Renal cortical epithelial cell (primary cell): Measurements from ENCODE around the gene LGALS7. TPM values are rescaled to one million over a fixed set of nuclear protein-coding genes. Genes with fewer than 3 reads are reported as not detected.
A peak's percentile ranks its signal among the peaks of the same experiment; 100 is the strongest.
"Not testable (repeated sequence)": the region's sequence is repeated elsewhere in the genome, so short reads cannot be mapped to it uniquely, and the experiment has no call there.

Experiments
- DNase-seq: peaks from one replicate; pipeline ENCODE4 v3.0.0-alpha.2; 2011; ENCODE audit warnings: low read depth
- total RNA-seq: library from RNA; depleted of rRNA; stranded (reverse); fragments of >200 nt; gene quantifications from 2 replicates; pipeline ENCODE4 v1.2.3, GENCODE V29; 2014

LGALS7 gene
- total RNA-seq = not detected in 2 replicates

DNA sequence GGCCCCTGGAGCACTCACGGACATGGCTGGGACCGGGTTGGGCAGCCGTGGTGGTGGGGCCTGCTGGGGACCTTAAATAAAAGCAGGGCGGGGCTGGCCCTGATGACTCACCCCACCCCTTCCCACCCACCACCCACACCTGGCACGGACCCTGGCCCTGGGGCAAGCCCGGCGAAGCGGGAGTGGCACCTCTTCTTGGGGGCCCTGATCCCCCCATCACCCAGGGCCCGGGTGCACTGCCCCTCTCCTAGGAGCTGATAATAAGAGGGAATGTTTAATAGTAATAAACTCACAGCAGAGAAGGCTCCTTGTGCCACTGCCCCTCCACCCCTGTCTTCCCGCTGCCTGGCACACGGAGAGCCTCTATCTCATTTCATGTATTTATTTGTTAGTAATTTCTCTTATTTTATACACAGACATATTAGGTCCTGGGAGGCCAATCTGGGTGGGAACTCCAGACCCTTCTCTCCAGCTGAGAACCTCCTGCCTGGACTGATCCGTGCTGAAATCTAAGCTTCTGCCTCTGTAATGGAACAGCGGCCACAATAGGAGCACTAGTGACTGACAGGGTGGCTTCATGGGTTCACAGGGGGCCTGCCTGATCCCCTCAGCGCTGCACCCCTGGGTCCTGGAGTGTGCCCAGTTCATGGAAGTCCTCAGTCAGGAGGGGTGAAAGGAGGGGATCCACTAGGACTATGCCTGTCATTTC lies at the start of gene LGALS7:
TSS of gene LGALS7 (minus strand) at position 49 of the 709 bp plus-strand sequence. CDS start at position 24, 25 bp downstream.
- no peak for DNase-seq

DNA sequence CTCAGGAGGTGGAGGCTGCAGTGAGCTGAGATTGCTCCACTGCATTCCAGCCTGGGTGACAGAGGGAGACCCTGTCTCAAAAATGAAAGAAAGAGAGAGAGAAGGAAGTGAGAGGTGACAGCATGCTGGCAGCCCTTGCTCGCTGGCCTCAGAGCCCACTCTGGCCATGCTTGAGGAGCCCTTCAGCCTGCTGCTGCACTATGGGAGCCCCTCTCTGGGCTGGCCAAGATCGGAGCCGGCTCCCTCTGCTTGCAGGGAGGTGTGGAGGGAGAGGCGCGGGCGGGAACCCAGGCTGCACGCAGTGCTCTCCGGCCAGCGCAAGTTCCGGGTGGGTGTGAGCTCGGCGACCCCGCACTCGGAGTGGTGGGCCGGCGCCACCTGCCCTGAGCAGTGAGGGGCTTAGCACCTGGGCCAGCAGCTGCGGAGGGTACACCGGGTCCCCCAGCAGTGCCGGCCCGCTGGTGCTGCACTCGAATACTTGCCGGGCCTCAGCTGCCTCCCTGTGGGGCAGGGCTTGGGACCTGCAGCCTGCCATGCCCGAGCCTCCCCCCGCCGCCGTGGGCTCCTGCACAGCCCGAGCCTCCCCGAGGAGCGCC lies 48.0 kb upstream of the LGALS7 start:
- DNase-seq = not testable (repeated sequence)

DNA sequence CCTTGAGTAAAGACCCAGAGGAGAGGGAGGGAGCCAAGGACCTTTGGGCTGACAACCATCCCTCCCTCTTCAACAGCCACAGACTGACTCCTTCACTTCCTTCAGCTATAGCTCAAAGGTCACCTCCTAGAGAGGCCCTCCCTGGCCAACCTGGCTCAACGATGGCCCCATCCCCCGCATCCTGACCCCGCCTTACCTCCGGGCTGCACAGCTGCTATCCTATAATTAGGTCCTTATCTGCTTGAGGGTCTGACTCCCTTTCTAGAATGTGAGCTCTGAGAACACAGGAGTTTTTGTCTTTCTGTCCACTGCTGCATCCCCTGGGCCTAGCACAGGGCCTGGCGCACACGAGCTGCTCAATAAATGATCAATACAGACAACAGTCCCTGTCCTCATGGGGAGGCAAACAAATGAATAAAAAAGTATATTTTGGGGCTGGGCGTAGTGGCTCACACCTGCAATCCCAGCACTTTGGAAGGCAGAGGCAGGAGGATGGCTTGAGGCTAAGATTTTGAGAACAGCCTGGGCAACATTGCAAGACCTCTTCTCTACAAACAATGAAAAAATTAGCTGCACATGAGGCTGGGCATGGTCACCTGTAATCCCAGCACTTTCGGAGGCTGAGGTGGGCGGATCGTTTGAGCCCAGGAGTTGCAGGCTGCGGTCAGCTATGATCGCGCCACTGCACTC lies 46.1 kb upstream of the LGALS7 start:
- no peak for DNase-seq

DNA sequence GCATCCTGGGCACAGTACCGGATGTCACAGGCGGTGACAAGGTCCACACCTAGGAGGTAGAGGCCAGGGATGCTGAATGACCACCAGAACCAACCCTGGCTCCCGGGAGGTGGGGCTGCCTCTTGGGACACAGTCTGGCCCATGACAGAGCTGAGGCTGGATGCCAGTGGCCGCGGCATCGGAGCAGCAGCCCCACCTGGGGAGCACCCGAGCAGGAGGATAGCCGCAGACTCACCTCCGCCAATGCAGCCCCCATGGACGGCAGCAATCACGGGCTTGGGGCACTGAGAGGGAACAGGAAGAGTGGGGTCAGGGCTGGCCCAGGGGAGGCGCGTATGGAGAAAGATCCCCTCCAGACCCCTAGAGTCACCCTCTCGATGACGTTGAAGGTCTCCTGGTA lies 43.8 kb upstream of the LGALS7 start:
- no peak for DNase-seq

DNA sequence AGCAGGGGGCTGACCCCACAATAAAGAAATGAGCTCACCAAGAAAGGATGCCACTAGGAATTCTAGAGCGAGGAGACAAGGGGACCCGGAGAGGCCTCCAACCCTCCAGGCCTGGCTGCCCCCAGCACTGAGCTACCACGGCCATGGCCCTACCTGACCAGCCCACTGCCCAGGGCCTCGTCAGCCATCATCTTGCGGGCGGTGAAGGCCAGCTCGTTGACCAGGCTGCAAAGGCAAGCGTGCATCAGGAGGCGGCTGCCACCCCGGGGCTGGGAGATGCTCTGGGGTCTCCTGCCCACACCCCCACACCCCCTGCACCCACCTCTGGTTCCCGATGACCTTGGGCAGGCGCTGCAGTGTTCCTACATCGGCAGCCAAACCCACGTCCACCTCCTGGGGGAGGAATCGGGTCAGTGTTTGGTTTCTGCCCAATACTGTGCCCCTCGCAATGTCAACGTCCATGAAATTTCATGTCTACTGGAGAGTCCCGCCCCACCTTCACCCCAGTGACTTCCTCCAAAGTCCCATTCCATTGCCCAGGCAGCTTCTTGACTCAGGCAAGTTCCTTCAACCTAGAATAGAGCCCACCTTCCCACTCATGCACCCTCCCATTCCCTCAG lies 42.9 kb upstream of the LGALS7 start:
- no peak for DNase-seq

DNA sequence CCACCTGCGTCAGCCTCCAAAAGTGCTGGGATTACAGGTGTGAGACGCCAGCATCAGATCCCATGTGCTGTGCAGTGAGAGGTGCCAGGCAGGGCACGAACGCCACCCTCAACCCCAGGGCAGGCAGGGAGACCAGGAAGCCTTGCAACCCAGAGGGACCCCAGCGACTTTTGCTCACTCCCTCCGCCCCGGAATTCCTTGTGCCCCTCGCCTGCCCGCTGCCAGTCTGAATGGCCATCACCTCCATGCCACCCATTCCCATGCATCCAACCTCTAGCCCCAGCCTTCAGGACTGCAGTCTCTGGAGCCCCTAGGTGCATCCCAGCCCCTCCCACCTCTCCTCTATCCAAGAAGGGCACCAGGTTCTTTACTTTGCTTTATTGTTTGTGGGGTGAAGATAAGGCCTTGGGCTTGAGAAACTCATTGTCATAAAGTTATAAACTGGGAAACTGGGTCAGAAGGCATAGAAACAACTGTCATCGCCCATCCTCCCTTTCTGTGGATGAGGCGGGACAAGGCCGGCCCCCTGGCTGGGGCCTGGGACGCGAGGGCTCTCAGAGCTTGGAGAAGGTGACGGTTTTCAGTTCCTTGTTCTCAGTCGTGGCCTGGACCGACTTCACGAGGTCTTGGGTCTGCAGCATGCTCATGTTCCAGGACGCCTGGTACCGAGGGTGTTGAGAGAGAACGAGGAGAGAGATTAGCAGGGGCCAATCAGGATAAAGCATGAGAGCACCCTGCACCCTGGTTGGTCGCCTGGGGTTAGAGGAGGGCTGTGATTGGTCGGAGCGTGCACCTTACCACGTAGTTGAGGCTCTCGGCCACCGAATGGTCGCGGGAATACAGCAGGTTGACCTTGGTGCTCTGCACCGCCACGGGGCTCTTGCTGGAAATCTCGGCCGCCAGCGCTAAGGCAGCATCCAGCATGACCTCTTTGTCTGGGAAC lies 42.0 kb upstream of the LGALS7 start:
- DNase-seq = no peak

DNA sequence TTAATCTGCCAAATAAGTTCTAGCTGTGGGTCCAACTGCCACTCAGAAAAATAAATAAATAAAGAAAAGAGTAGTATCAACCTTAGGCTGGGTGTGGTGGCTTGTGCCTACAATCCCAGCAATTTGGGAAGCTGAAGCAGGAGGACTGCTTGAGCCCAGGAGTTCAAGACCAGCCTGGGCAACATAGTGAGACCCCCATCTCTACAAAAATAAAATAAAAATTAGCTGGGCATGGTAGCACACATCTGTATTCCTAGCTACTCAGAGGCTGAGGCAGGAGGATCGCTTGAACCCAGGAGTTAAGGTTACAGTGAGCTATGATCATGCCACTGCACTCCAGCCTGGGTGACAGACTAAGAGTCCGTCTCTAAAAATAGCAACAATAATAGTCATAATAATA lies 40.6 kb upstream of the LGALS7 start:
- not testable (repeated sequence) for DNase-seq

DNA sequence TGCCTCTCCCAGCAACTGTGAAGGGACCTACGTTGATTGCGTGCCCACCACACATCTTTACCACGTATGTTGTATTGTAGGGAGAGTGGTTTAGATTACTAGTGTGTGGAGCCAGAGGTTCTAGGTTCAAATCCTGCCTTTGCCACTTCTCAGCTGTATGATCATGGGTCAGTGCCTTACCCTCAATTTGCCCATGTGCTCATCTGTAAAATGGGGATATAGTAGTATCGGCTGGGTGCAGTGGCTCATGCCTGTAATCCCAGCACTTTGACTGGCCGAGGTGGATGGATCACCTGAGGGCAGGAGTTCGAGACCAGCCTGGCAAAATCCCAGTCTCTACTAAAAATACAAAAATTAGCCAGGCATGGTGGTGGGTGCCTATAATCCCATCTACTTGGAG lies 40.0 kb upstream of the LGALS7 start:
- no peak for DNase-seq

DNA sequence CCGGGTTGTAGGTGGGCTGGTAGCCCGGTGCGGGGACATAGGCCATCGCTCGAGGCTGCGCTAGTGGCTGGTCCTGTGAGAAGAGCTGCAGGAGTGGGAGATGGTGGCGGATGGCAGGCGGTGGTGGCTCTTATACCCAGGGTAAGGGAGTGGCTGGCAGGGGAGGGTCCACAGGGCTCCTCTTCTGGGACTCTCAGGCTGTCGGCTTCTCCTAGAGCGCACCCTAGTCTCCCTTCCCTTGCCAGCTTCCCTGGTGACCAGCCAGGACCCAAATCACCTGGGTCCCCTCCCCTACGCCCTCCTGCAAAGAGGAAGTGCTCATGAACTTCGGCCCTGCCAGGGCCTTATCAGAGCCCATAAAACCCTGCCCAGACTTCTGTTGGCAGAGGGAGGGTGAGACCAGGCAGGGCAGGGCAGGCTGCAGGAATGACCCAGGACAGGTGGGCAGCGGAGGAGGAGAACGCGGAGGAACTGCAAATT lies 39.6 kb upstream of the LGALS7 start, which contains the start of gene LGALS4:
TSS of gene LGALS4 (minus strand) at position 105 of the 480 bp plus-strand sequence. CDS start at position 46, 59 bp downstream.
- DNase-seq = no peak

DNA sequence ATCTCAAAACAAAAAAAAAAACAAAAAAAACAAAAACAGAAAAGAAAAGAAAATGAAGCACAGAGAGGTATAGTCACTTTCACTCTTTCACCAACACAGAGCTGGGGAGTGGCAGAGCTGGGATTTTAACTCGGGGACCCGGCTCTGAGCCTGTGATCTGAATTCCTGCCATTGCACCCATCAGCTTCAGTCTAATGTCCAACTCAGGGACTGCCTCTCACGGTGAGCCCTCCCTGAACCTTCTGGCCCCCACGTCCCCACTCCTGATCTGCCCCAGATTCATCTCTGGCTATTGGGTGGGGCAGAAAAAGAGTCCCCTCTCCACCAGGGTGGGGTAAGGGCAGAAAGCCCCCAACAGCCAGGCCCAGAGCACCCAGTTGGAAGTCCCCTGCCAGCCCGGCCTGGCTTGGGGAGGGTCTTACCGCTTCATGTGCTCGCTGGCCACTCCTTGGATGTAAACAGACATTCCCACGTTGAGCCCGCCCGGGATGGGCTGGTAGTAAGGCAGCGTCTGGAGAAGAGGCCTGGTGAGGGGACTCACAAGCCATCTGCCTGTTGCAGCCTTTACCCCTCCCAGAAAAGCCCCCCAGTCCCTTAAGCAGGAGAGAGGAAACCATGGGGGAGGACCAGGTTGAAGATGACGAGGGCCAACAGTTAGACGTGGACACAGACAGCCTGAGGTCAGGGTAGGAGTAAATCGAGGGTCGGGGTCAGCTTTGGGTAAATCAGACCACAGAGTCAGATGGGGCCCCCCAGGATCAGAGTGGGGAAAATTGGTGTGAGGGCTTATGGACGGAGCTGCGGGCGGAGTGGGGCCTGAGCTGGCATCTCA lies 38.9 kb upstream of the LGALS7 start:
- no peak for DNase-seq

DNA sequence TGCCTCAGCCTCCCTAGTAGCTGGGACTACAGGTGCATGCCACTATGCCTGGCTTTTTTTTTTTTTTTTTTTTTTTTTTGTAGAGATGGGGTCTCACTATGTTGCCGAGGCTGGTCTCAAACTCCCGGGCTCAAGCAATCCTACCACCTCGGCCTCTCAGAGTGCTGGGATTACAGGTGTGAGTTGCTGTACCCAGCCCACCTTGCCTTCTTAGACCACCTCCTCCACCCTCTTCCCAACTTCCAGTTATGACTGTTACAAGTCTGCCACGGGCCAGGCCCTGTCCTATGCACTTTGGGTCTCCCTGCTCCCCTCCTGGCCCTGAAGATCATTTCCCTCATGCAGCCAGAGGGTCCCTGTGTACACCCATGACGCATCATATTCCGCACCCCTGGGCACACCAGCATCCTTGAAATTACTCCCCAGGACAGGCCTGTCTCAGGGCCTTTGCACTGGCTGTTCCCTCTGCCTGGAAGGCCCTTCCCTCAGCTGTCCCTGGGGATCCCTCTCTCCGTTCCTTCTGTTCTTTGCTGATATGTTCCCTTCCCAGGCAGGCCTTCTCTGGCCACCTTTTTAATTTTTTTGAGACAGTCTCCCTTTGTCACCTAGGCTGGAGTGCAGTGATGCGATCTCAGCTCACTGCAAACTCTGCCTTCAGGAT lies 36.4 kb upstream of the LGALS7 start:
- DNase-seq = no peak

DNA sequence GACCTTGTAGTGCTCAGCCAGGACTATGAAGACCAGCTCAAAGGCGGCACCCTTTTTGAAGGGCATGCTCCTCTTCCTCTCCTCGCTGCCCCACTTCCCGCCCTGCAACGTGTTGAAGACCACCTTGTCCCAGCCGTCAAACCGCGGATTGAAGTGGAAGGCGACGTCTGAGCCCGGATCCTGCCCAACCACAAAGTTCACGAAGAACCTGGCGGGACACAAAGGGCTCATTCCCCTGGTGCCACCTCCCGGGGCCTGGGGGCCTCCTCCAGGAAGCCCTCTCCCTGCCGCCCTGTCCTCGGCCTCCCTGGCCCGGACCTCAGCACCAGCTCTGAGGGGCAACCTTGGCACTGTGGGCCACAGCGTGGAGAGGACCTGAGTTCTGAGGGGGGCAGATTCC lies 35.4 kb upstream of the LGALS7 start:
- no peak for DNase-seq

DNA sequence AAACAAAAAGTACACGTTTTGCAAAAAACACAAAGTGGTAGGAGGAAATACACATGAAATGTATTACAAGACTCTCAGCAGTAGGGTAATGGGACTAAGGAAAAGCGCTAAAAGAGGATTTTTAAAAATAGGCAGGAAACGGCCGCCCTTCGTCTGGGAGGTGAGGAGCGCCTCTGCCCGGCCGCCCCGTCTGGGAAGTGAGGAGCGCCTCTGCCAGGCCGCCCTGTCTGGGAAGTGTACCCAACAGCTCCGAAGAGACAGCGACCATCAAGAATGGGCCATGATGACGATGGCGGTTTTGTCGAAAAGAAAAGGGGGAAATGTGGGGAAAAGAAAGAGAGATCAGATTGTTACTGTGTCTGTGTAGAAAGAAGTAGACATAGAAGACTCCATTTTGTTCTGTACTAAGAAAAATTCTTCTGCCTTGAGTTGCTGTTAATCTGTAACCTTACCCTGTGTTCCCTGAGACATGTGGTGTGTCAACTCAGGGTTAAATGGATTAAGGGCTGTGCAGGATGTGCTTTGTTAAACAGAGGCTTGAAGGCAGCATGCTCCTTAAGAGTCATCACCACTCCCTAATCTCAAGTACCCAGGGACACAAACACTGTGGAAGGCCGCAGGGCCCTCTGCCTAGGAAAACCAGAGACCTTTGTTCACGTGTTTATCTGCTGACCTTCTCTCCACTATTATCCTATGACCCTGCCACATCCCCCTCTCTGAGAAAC lies 34.2 kb upstream of the LGALS7 start:
- DNase-seq = peak; percentile 90

DNA sequence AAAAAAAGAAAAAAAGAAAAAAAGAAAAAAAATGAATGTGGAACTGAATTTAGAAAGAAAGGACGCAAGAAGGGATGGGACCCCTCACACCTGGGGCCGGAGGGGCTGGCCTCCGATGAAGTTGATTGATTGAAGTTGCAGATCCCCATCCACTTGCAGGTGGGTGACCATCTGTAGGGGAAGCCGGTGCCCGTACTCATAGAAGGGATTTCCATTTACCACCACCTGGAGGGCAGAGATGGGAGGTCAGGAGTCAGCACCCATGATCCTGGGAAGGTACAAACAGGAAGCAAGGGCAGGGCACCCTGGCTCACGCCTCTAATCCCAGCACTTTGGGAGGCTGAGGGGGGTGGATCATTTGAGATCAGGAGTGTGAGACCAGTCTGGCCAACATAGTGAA lies 33.1 kb upstream of the LGALS7 start:
- no peak for DNase-seq

DNA sequence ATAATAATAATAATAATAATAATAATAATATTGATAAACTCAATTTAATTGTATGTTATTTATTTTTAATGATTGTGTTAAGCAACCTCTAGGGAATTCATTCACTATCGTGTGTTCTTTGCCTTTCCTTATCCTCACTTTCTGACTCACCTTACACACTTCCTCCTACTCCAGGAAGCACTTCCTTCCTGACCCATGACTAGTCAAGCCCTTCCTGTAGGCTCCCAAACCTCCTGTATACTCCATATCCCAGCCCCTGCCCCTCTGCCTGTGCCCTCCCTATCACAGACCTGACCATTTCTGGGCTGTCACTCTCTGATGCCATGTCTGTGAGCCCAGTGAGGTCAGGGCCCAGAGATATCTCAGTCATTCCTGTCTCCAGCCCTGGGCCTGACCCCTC lies 31.9 kb upstream of the LGALS7 start:
- DNase-seq = peak; percentile 9

DNA sequence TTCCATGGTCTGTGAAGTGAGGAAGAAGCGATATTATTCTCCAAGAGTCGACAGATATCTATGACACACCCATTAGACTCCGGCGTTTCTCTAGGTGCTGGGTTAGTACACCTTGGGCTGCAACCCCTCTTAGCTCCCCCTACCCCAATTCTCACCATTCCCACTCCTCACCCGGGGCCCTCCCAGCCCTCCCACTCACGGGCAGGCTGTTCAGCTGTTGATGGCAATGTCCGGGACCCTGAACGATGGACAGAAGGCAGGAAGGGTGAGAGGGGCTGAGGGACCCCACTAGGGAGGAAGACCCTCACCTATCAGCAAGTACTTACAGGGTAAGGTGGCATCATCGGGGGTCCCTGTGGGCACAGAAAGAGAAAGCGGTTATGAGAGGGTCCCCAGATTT lies 30.2 kb upstream of the LGALS7 start:
- no peak for DNase-seq

DNA sequence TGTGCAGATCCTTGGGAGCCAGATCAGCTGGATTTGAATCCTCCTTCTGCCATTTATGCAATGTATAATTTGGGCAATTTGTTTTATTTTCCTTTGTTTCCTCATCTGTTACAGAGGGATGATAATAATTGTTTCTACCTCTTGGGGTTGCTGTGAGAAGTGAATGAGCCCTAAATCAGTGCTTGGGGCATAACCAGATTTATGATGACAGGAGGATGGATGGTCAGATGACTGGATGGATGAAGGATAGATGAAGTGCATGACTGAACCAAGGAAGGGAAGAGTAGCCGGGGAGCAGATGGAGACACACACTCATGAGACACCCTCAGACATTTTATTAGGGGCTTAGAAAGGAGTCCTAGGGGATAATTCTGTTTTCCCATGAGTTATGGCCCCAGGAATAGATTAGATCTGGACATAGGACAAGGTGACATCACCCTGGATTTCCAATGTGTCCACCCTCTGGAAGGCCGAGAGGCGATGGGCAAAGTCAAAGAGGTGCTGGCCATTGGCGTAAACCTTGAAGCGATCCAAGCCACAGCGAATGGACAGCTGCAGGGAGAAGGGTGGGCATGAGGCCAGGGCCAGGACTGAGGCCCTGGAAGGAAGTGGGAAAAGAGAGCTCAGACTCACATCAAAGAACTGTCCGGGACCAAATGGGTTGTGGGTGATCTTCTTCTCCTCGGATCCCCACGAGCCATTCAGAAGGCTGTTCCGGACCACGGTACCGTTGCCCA lies 28.2 kb upstream of the LGALS7 start:
- DNase-seq = no peak

DNA sequence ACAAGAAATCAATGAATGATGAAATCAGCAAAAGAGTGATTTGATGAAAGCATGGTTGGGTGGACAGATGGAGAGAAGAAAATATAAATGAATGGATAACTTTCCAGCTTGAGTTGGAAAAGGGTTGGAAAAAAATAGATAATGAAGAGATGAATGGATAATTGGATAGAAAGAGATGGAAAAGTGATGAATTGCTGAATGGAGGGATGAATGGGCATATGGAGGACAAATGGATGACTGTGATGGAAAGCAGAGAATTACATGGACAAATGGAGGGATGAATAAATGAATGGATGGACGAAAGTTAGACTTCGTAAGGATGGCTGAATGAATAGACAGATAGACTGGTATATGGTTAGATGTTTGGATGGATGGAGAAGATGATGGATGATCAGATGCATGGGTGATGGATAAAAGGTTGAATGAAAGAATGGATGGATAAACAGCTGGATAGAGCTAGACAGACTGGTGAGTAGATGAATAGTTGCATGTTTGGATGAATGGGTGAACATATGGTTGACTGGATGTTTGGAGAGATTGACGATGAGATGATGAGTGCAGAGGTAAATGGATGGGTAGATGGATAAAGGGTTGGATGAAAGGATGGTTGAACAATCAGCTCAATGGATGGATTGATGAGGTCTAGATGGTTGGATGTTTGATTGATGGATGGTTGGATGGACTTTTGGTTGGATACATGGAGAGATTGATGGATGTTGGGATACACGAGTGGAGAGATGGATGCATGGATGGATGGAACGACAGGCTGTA lies 27.4 kb upstream of the LGALS7 start:
- DNase-seq = no peak
